ENCODE results near the gene PCDHGC5.

Gene PCDHGC5

GRCh38 chr5:141515946-141516671 is 27.2 kb downstream of the PCDHGC5 start:
- H3K4me3 ChIP-seq (ENCODE audit: low read depth, low read length) = no peak overlapping the region
- in situ Hi-C loops (cut with HindIII; ENCODE audit: low sequenced_read_pairs) = loop anchor here (5.0 kb wide), 1 partner anchor 34 kb away; no protein-coding TSS in a partner anchor
- DNase-seq (ENCODE audit: low read depth) = no peak
- no peak for TF ChIP-seq CTCF (IDR thresholded peaks at IDR 0.05; ENCODE audit: low read depth, low read length, missing control alignments)

GRCh38 chr5:141516672-141517025 is 27.8 kb downstream of the PCDHGC5 start:
- in situ Hi-C loops (cut with HindIII; ENCODE audit: low sequenced_read_pairs) = loop anchor here (5.0 kb wide), 1 partner anchor 34 kb away; no protein-coding TSS in a partner anchor
- DNase-seq (ENCODE audit: low read depth) = no peak
- TF ChIP-seq CTCF (IDR thresholded peaks at IDR 0.05; ENCODE audit: low read depth, low read length, missing control alignments) = no peak
- H3K4me3 ChIP-seq (ENCODE audit: low read depth, low read length) = no peak overlapping the region

GRCh38 chr5:141517312-141517711 is 28.4 kb downstream of the PCDHGC5 start:
- in situ Hi-C loops (cut with HindIII; ENCODE audit: low sequenced_read_pairs) = loop anchor here (5.0 kb wide), 1 partner anchor 35 kb away; no protein-coding TSS in a partner anchor
- no peak overlapping the region for H3K4me3 ChIP-seq (ENCODE audit: low read depth, low read length)
- DNase-seq (ENCODE audit: low read depth) = no peak
- TF ChIP-seq CTCF (IDR thresholded peaks at IDR 0.05; ENCODE audit: low read depth, low read length, missing control alignments) = no peak

GRCh38 chr5:141517880-141518617 is 29.2 kb downstream of the PCDHGC5 start:
- in situ Hi-C loops (cut with HindIII; ENCODE audit: low sequenced_read_pairs) = loop anchor here (5.0 kb wide), 1 partner anchor 36 kb away; no protein-coding TSS in a partner anchor
- no peak for DNase-seq (ENCODE audit: low read depth)
- no peak for TF ChIP-seq CTCF (IDR thresholded peaks at IDR 0.05; ENCODE audit: low read depth, low read length, missing control alignments)
- H3K4me3 ChIP-seq (ENCODE audit: low read depth, low read length) = no peak overlapping the region

- DNase-seq (ENCODE audit: low read depth) = no peak
- in situ Hi-C loops (cut with HindIII; ENCODE audit: low sequenced_read_pairs) = loop anchor here (5.0 kb wide), 1 partner anchor 36 kb away; no protein-coding TSS in a partner anchor
- no peak for TF ChIP-seq CTCF (IDR thresholded peaks at IDR 0.05; ENCODE audit: low read depth, low read length, missing control alignments)
- H3K4me3 ChIP-seq (ENCODE audit: low read depth, low read length) = no peak overlapping the region
These were observed 29.7 kb downstream of the PCDHGC5 start for GRCh38 chr5:141518618-141519015.

- in situ Hi-C loops (cut with HindIII; ENCODE audit: low sequenced_read_pairs) = loop anchor here (5.0 kb wide), 1 partner anchor 38 kb away; no protein-coding TSS in a partner anchor
- no peak for TF ChIP-seq CTCF (IDR thresholded peaks at IDR 0.05; ENCODE audit: low read depth, low read length, missing control alignments)
- no peak for DNase-seq (ENCODE audit: low read depth)
- no peak overlapping the region for H3K4me3 ChIP-seq (ENCODE audit: low read depth, low read length)
These were observed 31.0 kb downstream of the PCDHGC5 start for GRCh38 chr5:141519605-141520565.

Data from astrocyte of the cerebellum (primary cell).